Anterior cingulate cortex (tissue), 58 donors: Measurements from ENCODE around the gene TNS1.

Experiments used
- DNase-seq, 58 donors: peaks; one replicate each; lab custom pipeline; 2025; lab: John Stamatoyannopoulos, UW

Gene TNS1

DNA sequence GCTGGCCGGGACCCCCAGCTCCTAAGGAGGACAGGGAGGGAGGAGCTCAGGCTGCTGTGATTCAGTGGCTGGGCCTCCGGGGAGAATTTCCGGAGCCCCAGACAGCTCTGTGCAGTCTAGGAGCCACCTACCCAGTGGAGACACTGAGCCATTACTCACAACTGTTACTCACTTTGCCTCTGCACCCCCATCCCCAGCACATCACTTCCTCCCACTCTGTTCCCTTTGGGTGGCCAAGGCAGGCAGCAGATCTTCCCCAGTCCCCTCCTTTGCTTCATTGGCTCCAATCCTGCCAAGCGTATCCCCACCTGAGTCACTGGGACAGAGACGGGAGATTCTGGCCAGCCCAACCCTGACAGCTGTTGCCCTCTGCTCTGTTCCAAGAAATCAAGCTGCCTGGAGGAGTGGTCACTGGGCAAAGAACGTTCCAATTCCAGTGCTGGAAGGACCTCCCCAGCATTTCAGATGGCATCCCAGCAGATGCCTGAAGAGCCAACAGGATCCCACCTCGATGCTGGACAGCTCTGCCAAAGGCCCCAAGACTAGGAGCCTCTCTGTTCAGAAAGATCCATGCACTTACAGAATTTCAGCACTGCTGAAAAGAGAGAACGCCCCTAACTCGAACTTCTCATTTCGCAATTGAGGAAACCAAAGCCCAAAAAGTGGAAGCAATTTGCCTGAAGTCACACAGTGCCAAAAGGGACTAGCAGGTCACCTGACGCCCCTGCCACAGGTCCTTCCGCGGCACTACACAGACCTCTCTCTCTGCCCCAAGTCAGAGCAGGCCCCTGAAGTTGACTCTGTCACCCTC lies 68.3 kb downstream of the TNS1 start:
- peak in 17 of 58 donors; percentile 15 to 63 (median 32) for DNase-seq

DNA sequence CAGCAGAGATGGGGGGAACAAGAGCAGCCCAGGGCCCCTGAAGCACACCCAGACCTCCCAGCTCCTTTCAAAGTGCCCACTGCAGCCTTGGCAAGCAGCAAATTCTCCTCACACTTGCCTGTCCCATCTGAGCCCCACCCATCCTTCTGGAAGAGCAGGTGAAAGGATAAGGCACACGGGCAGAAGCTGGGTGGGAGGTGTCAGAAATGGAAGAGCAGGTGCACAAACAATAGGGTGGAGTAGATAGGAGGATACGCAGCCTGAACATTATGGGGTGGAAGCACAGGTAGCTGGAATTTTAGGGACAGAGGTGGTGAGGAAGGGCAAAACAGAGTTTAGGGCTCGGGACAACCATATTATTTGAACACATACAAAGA lies 69.2 kb downstream of the TNS1 start:
- no peak for DNase-seq

DNA sequence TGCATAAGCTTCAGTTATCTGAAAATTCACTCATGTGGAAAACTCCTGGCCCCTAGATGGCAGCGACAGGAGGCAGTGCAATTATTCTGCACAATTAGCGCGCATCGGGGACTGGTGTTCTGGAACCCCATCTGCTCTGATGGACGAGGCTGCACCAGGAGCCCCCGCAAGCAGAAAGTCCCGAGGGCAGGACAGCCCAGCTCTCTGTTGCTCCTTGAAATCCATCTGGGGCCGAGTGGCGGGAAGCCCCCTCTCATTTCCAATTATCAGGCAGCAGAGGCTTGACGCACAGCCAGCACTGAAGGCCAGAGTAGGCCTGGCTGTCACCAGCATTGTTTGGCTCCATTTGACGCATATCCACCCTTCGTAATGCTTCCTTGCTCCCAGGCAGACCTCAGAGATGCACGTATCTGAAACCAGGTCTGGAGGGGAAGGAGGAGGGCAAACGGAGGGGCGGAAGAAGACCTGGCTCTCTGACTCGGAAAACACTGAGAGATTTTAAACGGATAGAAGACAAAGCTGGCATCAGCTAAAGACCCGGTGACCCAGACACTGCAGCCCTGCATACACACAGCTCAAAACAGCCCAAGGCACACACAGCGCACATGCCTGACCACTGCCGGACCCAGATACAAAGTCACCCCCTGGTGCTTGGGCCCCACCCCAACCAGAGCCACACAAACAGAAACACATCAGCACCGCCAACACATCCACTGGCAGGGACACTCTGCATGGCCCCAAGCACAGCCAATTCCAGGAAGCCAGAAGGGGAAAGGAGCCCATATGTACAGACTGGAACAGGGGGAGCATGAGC lies 69.8 kb downstream of the TNS1 start:
- DNase-seq: peak in 2 of 58 donors; percentile 17 to 59

DNA sequence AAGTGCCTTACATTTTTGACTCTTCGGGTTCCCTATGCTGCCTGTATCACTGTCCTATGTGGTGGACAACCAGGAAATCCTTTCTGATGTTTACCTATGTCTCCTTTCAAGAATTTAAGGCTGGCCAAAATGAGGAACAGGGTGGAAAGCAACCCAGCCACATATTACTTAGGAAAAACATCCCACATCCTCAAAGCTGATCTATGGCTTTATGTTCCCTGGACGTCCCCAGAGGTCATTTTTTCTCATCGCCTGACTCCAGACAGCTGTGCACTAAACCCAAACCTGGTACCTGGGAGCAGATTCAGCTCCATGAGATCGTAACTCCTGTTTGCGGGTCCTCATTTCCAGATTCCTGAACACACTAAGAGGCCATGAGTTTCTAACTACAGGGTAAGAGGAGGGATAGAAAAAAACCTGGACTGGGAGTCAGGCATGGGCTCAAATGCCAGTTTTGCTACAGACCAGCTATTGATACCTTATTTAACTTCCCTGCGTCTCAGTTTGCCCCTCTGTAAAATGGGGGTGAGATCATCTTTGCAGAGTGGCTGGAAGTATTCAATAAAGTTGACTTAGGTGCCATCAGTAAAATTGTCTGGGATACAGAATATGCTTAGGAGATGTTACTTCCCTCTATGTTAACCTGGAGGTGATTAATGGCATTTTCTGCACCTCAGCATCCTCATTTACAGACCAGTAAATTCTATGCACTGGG lies 70.8 kb downstream of the TNS1 start:
- DNase-seq: no peak

DNA sequence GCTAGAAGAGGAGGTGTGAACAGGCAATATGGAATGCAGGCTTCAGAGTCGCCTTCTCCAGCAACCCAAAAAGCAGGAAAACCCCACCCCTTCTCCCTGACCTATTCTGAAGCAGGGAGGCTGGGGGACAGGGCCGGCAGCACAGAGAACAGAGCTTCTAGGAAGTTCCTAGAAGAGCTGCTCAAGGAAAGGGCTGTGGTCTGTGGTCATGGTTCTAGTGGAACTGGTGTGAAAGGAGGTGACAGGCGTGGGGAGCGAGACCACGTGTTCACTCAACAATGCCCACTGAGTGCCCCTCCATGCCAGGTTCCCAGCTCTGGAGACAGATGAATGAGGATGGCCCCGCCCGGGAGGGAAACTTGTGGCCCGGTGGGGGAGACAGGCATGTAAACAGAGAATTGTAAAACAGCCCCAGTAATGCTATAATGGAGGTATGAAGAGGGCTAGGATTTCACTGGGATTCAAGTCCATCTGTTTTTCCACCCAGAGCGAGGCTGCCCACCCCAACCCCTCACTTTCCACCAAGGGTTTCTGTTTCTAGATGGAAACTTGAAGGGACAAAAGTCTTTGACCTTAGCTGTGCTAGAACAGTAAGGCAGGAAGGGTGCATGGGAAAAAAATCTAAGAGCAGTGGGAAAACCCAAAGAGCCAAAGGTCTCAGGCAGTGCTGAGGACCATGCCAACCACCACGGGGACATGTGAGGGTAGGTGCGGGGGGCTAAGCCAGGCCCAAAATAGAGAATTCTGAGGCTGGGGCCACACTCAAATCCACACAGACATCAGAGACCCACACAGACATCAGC lies 71.8 kb downstream of the TNS1 start:
- no peak for DNase-seq

DNA sequence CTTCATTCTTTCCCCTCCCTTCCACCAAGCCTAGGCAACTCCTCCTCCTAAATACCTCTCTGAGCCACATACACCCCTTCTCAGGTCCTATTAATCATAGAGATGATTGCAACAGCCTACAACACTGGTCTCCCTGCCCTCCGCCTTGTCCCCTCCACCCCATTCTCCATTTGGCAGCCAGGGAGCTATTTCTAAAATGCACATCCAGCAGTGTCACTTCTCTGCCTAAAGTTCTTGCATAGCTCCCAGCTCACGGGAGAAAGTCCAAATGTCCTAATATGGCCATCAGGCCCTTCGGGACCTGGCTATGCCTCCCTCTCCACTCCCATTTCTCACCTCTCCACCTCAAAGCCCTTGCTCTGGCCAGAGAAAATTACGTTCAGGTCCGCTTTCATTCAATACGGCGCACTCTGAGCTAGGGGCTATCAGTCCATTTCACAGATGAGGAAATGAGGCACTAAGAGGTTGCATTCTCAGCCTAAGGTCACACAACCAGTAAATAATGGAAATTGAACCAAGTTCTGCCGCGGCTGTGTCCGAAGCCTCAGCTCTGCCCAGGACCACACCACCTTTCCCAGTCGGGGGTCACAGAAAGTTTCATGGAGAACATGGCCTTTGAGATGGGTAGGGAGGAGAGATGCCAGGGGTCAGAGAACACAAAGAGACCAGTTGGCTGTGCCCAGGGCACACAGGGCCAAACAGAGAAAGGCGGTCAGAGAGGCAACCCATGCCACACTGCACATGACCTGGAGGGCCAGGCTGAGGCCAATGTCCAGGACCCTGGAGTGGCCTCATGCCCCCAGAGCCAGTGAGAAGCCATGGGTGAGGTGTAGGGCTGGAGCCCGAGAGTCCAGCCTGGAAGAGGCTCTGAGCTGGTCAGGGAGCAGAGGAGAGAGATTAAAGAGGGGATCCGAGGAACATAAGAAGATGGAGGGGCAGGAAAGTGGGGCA lies 72.8 kb downstream of the TNS1 start:
- DNase-seq: no peak

DNA sequence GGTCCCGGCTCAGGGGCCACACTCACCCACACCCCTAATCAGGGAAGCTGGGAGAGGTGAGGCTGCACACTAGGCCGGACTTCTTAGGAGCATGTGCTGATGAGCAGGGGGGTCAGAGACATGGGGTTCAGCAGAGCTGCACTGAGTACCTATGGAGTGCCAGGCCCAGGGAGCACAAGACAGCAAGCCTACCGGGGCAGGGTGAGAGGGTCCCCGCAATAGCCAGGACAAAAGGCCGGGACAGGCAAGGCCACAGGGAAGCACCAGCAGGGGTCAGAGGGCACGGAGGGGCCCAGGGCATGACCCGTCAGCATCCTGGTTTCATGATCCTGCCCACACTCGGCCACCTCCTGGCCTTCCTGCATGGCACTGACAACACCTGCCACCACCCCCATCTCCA lies 73.5 kb downstream of the TNS1 start:
- no peak for DNase-seq

DNA sequence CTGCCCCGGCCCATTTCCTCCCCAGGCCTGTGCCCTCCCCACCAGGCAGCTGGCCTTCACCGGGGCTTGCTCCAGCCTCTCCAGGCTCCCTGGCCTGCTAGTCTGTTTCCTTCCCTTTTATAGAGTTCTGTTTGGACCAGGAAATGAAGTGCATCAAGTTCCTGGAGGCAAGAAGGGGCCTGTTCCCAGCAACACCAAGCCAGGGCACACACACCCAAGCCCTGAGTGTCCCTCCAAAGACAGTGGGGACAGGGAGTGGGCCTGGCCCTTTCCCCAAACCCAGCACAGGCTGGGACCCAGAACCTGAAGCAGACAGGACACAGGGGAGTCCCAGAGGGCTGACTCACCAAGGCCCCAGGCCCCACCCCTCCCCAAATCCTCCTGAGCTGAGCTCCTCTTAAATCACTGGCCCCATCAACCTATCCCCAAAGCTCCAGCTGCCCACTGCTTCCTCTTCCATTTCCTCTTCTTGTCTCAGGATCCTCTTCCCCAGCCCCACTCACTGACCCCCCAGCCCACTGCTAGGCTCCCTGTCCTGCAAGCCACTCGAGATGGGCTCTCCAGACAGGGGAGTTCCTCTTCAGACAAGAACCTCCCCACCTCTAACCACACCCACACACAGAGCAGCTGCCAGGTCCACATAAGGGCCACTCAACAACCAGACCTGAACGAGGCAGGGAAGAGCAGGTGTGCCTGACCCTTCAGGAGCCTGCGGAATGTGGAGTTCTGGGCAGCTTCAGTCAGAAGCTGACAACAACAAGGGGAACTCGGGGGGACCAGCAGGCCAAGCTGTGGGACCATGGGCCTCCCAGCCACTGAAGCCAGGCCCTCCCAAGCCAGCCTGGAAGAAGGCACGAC lies 74.2 kb downstream of the TNS1 start:
- no peak for DNase-seq

DNA sequence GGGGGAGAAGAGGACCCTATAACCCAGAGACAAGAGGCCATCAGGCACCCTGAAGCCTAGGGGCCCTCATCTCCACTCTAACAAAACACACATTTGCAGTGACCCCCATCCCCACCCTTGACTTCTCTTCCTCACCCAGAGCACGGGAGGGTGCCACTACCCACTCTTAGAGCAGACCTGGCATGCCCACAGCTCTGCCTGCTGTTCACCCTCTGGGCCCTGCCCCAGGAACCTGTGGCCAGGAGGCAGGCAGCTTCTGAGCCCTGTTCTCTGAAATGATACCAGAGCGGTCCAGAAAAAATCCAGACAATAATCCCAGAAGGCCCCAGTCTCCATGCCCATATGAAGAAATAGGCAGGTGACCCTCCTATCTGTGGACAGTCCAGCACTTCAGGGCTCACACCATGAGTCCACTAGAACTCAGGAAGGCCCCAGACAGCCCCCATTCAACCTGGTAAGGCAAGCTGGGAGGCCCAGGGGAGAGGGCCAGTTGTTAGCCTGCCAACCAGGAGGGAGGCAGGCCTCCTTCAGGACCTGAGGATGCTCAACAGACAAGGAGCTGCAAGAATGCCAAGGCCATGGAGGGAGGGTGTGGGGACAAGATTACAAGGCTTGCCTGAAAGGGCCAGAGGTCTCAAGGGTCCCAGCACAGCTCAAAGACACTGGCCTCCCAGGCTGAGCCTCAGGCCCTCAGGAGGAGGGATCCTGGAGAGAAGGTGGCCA lies 75.0 kb downstream of the TNS1 start:
- no peak for DNase-seq

DNA sequence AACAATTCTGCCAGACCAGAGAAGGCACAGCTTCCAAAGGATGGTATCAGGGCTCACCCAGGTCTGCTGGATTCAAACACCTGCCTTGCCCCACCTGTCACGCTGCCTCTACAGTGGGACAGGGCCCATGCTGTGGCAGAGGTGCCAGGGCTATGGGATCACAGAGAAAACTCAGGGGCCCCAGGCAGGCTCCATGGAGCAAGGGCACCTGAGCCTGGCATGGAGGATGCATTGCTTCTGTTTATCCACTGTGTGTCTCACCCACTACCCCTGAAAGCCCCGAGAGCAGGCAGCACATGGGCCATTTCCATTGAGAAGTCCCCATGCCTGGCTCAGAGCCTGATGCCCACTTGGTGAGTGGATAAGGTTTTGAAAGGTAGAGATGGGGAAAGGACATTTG lies 76.0 kb downstream of the TNS1 start:
- DNase-seq: no peak

DNA sequence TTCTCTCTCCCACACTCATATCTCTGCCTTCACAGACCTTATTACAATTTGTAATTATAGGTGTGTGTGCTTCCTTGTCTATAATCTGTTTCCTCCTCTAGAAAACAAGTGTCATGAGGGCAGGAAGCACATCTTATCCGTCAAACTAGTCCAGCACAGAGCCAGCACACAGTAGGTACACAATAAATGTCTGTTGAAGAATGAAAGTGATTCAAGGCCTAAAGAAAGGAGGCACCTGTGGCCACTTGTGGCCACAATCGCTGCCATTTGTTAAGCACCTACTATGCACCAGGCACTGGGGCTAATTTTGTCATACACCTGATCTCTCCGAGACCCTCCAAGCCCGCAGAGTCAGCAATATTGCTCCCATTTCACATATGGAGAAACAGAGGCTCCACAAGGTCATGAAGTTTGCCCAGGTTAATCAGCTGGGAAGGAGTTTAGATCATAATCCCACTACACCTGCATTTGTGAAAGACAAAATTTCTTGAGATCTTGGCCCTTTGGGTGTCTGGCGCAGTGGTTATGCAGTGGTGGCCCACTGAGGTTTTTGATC lies 78.4 kb downstream of the TNS1 start:
- DNase-seq: no peak

DNA sequence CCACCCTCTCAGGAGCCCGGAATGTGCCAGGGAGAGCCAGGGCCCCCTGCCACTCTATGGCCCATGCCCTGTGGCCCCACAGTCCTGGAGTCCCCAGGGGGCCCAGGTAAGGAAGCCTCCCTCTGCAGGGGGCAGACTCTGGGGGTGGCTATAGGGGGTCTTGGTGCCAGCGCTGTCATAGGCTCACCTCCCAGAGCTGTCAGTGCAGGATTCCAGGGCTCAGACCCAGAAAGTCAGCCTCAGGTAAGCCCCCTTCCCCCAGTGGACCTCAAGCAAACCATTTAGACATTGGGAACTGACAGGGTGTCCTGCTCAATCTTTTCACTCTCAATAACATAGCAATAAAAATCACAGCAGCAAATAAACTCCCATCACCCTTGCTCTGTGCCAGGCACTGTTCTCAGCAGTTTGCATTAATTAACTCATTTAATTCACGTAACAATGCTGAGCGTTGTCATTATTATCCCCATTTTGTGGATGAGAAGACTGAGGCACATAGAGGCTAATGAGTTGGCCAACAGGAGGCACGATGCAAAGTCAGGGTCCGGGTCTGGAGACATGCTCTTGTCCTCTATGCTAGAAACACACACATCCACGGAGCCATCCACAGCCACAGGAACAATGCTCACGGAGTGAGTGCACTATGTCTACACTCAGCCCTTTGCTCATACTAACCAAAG lies 79.6 kb downstream of the TNS1 start:
- DNase-seq: no peak

DNA sequence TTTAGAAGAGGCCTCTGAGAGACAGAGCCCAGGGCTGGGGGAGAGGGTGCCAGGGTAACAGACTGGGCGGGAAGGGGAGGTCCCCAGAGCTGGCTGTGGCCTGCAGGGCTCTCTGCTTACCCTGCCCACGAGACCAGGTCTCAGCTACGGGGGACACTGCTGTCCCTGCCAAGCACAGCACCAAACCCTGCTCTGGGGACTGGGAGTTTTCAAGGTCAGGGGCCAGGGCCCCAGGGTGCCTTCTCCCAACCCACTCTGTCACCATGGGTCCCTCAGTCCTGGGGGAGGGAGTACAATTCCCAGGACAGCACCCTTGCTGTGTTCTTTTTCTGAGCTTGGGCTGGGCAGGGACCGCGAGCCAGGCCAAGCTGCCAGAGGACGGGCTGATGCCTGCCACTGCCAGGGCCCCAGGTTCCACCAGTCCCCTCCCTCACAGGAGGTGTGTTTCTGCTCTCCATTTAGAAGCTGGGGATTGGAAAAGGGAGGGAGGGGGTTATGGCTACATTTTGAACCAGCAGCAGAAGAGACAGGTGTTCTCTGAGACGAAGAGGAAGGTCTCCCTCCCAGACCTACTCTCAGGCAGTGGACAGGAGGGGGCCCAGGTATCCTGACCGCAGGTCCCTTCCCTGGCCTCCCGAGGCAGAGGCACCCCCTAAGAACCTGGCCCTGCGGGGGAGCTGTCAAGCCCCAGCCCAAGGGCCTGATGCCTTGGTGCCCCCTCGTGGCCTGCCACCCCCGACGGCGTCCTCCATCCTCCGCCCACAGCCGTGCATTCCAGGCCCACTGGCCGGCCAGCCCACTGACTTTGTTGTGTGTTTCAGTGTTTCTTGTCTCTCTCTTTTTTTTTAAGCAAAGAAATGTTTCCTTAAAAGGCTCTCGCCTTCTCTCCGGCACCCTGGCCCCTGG lies 80.4 kb downstream of the TNS1 start:
- peak in 6 of 58 donors; percentile 16 to 53 (median 26) for DNase-seq

DNA sequence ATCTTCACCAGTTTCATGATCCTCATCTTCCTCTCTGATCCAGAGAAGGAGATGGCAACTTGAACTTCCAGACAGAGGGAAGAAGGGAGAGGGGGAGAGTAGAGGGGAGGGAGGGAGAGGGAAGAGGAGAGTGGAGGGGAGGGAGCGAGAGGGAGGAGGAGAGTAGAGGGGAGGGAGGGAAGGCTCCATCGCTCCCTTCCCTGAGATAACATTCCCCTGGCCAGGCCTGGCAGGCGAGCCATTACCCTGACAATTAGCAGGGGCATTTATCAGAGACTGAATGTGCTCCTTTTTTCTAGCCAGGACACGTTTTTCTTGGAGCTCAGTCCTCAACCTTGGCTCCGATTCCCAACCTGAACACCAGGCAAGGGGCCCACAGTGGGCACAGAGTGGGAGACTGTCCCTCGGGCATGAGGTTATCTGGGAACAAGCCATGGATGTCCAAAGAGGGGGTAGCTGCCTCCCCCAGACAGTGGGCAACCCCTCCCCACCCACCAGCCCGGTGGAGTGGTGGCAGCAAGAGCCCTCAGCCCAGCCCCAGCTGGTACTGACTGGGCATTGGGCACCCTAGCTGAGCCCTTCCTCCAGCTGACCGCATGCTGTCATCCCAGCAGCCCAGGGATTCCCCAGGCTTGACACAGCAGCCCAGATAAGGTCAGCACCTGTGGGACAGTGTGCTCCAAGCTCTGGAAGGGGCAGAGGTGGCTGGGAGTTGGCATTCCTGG lies 81.8 kb downstream of the TNS1 start:
- DNase-seq: peak in 10 of 58 donors; percentile 14 to 71 (median 32)
